ENCODE data around the gene AKAP13.
"Not testable (repeated sequence)": the region's sequence is repeated elsewhere in the genome, so short reads cannot be mapped to it uniquely, and the experiment has no call there.

The AKAP13 gene

GRCh38 chr15:85427286-85428028 lies 47.1 kb downstream of the AKAP13 start:
- no peaks in the 10 kb centered on the region for H3K27me3 Mint-ChIP-seq
- no peak for ATAC-seq
- H3K27ac Mint-ChIP-seq = no peak overlapping the region
- peaks cover 80% of the 10 kb centered on the region for H3K4me1 Mint-ChIP-seq
- H3K9me3 Mint-ChIP-seq = no peaks in the 10 kb centered on the region
- H3K4me3 Mint-ChIP-seq = no peak overlapping the region
- H3K36me3 Mint-ChIP-seq = peaks cover 5% of the 10 kb centered on the region

GRCh38 chr15:85429522-85429921 lies 49.1 kb downstream of the AKAP13 start:
- no peak for ATAC-seq
- Mint-ChIP-seq H3K27me3 (no peaks in the 10 kb centered on the region), H3K9me3 (no peaks in the 10 kb centered on the region), H3K36me3 (peaks cover 5% of the 10 kb centered on the region), H3K27ac (no peak overlapping the region), H3K4me3 (no peak overlapping the region), H3K4me1 (peaks cover 71% of the 10 kb centered on the region)

- ATAC-seq = peak; percentile 89
- Mint-ChIP-seq H3K36me3 (peaks cover 5% of the 10 kb centered on the region), H3K27me3 (no peaks in the 10 kb centered on the region), H3K4me3 (no peak overlapping the region), H3K9me3 (no peaks in the 10 kb centered on the region), H3K4me1 (peaks cover 63% of the 10 kb centered on the region), H3K27ac (peak overlapping the region; percentile 57)
These were observed 50.2 kb downstream of the AKAP13 start for GRCh38 chr15:85430406-85431204.

- no peaks in the 10 kb centered on the region for H3K9me3 Mint-ChIP-seq
- H3K4me1 Mint-ChIP-seq = peaks cover 46% of the 10 kb centered on the region
- H3K4me3 Mint-ChIP-seq = no peak overlapping the region
- peak overlapping the region; percentile 73 for H3K27ac Mint-ChIP-seq
- no peaks in the 10 kb centered on the region for H3K27me3 Mint-ChIP-seq
- no peak for ATAC-seq
- no peaks in the 10 kb centered on the region for H3K36me3 Mint-ChIP-seq
These were observed 59.6 kb downstream of the AKAP13 start for GRCh38 chr15:85439996-85440395.

- H3K4me3 Mint-ChIP-seq = no peak overlapping the region
- no peaks in the 10 kb centered on the region for H3K36me3 Mint-ChIP-seq
- H3K4me1 Mint-ChIP-seq = peaks cover 51% of the 10 kb centered on the region
- no peaks in the 10 kb centered on the region for H3K9me3 Mint-ChIP-seq
- no peaks in the 10 kb centered on the region for H3K27me3 Mint-ChIP-seq
- ATAC-seq = peak; percentile 50
- peak overlapping the region; percentile 73 for H3K27ac Mint-ChIP-seq
These were observed 60.0 kb downstream of the AKAP13 start for GRCh38 chr15:85440451-85440850.

GRCh38 chr15:85441854-85442253 lies 61.5 kb downstream of the AKAP13 start:
- not testable (repeated sequence) for H3K9me3 Mint-ChIP-seq, ATAC-seq, H3K27me3 Mint-ChIP-seq, H3K4me3 Mint-ChIP-seq, H3K36me3 Mint-ChIP-seq
- peak overlapping the region; percentile 67 for H3K27ac Mint-ChIP-seq
- H3K4me1 Mint-ChIP-seq = peaks cover 58% of the 10 kb centered on the region

- no peaks in the 10 kb centered on the region for H3K27me3 Mint-ChIP-seq
- H3K4me3 Mint-ChIP-seq = peak overlapping the region; percentile 59
- peak overlapping the region; percentile 89 for H3K27ac Mint-ChIP-seq
- peaks cover 66% of the 10 kb centered on the region for H3K4me1 Mint-ChIP-seq
- H3K36me3 Mint-ChIP-seq = peaks cover 12% of the 10 kb centered on the region
- ATAC-seq = peak; percentile 81
- H3K9me3 Mint-ChIP-seq = peaks cover 8% of the 10 kb centered on the region
These were observed 62.6 kb downstream of the AKAP13 start for GRCh38 chr15:85443046-85443445.

GRCh38 chr15:85443593-85444087 lies 63.2 kb downstream of the AKAP13 start:
- Mint-ChIP-seq H3K27me3 (no peaks in the 10 kb centered on the region), H3K9me3 (peaks cover 8% of the 10 kb centered on the region), H3K4me1 (peaks cover 72% of the 10 kb centered on the region), H3K36me3 (peaks cover 12% of the 10 kb centered on the region), H3K4me3 (peak overlapping the region; percentile 59), H3K27ac (peak overlapping the region; percentile 89)
- peak; percentile 93 for ATAC-seq

- Mint-ChIP-seq H3K4me1 (peaks cover 76% of the 10 kb centered on the region), H3K27ac (peak overlapping the region; percentile 89), H3K4me3 (no peak overlapping the region)
These were observed 63.8 kb downstream of the AKAP13 start for GRCh38 chr15:85444122-85444745.

GRCh38 chr15:85445361-85445760 lies 65.0 kb downstream of the AKAP13 start:
- no peaks in the 10 kb centered on the region for H3K27me3 Mint-ChIP-seq
- ATAC-seq = no peak
- no peak overlapping the region for H3K4me3 Mint-ChIP-seq
- H3K27ac Mint-ChIP-seq = no peak overlapping the region
- peaks cover 82% of the 10 kb centered on the region for H3K4me1 Mint-ChIP-seq
- peaks cover 11% of the 10 kb centered on the region for H3K9me3 Mint-ChIP-seq
- H3K36me3 Mint-ChIP-seq = peaks cover 24% of the 10 kb centered on the region

More at GRCh38 chr15:85444122-85444745, 63.8 kb downstream of the AKAP13 start:
- no peak for ATAC-seq
- H3K9me3 Mint-ChIP-seq = peaks cover 8% of the 10 kb centered on the region
- no peaks in the 10 kb centered on the region for H3K27me3 Mint-ChIP-seq
- peaks cover 13% of the 10 kb centered on the region for H3K36me3 Mint-ChIP-seq

- H3K4me3 Mint-ChIP-seq = no peak overlapping the region
- ATAC-seq = no peak
- peaks cover 91% of the 10 kb centered on the region for H3K4me1 Mint-ChIP-seq
- H3K36me3 Mint-ChIP-seq = peaks cover 40% of the 10 kb centered on the region
- H3K27ac Mint-ChIP-seq = peak overlapping the region; percentile 92
- no peaks in the 10 kb centered on the region for H3K27me3 Mint-ChIP-seq
- peaks cover 19% of the 10 kb centered on the region for H3K9me3 Mint-ChIP-seq
These were observed 70.8 kb downstream of the AKAP13 start for GRCh38 chr15:85451099-85451700.

GRCh38 chr15:85452436-85452835 lies 72.0 kb downstream of the AKAP13 start:
- H3K4me1 Mint-ChIP-seq = peaks cover 99% of the 10 kb centered on the region
- no peak overlapping the region for H3K4me3 Mint-ChIP-seq
- peaks cover 36% of the 10 kb centered on the region for H3K36me3 Mint-ChIP-seq
- peaks cover 17% of the 10 kb centered on the region for H3K9me3 Mint-ChIP-seq
- peak; percentile 17 for ATAC-seq
- peak overlapping the region; percentile 92 for H3K27ac Mint-ChIP-seq
- no peaks in the 10 kb centered on the region for H3K27me3 Mint-ChIP-seq

- Mint-ChIP-seq H3K4me3 (no peak overlapping the region), H3K27me3 (no peaks in the 10 kb centered on the region), H3K36me3 (peaks cover 32% of the 10 kb centered on the region), H3K4me1 (peaks cover 94% of the 10 kb centered on the region), H3K9me3 (peaks cover 13% of the 10 kb centered on the region), H3K27ac (peak overlapping the region; percentile 92)
- ATAC-seq = no peak
These were observed 72.9 kb downstream of the AKAP13 start for GRCh38 chr15:85453144-85453872.

GRCh38 chr15:85454403-85454802 lies 74.0 kb downstream of the AKAP13 start:
- H3K4me3 Mint-ChIP-seq = no peak overlapping the region
- peaks cover 13% of the 10 kb centered on the region for H3K9me3 Mint-ChIP-seq
- peaks cover 94% of the 10 kb centered on the region for H3K4me1 Mint-ChIP-seq
- no peak for ATAC-seq
- no peaks in the 10 kb centered on the region for H3K27me3 Mint-ChIP-seq
- H3K27ac Mint-ChIP-seq = peak overlapping the region; percentile 92
- H3K36me3 Mint-ChIP-seq = peaks cover 29% of the 10 kb centered on the region

Data from stimulated activated memory B cell treated with anti-CD40 and anti-IgM and Interleukin-4, amounts not matched to agents 10 μg/mL and 1 μg/mL and 100 μg/mL, for 72 hours (primary cell).